A549 (cell line): Measurements from ENCODE around the gene APBB2.

Experiments
- POLR2A ChIP-seq: IDR thresholded peaks from 2 replicates; pipeline ENCODE4 v1.6.1; 2012; ENCODE audit warnings: mild to moderate bottlenecking, low read length
- TF ChIP-seq, protein P1 (sequence below): IDR thresholded peaks from 2 replicates; pipeline ENCODE4 v1.6.1; 2012
- TF ChIP-seq, protein P2 (sequence below): fragments of >200 bp; sonication (Bioruptor Twin); formaldehyde crosslinking; IDR thresholded peaks from 3 replicates; pipeline ENCODE4 v1.5.1; 2016
- TF ChIP-seq, protein P3 (sequence below): fragments of 450-650 bp; IDR thresholded peaks from 2 replicates; pipeline ENCODE4 v1.6.1; 2014; ENCODE audit warnings: antibody characterized with exemption

DNA sequence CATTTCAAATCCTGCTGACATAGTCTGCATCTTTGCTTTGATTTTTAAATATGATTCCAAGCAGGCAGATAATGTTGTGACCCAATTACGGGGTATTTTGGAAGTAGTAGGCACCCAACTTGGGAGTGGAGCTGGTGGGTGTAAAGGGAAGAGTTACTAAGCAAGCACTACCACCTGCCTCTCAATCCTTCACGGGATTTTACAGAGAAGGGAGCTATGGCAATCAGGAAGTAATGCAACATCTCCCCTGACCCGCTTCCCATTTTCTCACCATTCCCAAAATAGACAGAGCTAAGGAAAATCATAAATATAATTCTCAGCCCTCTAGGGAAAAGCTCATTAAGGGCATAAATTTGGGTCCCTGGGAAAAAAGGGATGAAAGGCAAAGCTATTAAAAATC, 9.2 kb downstream of the APBB2 start:
- no peak for TF ChIP-seq POLR2A
- TF ChIP-seq, protein P1, sequence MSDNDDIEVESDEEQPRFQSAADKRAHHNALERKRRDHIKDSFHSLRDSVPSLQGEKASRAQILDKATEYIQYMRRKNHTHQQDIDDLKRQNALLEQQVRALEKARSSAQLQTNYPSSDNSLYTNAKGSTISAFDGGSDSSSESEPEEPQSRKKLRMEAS, result no peak
- TF ChIP-seq, protein P2, sequence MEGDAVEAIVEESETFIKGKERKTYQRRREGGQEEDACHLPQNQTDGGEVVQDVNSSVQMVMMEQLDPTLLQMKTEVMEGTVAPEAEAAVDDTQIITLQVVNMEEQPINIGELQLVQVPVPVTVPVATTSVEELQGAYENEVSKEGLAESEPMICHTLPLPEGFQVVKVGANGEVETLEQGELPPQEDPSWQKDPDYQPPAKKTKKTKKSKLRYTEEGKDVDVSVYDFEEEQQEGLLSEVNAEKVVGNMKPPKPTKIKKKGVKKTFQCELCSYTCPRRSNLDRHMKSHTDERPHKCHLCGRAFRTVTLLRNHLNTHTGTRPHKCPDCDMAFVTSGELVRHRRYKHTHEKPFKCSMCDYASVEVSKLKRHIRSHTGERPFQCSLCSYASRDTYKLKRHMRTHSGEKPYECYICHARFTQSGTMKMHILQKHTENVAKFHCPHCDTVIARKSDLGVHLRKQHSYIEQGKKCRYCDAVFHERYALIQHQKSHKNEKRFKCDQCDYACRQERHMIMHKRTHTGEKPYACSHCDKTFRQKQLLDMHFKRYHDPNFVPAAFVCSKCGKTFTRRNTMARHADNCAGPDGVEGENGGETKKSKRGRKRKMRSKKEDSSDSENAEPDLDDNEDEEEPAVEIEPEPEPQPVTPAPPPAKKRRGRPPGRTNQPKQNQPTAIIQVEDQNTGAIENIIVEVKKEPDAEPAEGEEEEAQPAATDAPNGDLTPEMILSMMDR, result no peak
- TF ChIP-seq, protein P3, sequence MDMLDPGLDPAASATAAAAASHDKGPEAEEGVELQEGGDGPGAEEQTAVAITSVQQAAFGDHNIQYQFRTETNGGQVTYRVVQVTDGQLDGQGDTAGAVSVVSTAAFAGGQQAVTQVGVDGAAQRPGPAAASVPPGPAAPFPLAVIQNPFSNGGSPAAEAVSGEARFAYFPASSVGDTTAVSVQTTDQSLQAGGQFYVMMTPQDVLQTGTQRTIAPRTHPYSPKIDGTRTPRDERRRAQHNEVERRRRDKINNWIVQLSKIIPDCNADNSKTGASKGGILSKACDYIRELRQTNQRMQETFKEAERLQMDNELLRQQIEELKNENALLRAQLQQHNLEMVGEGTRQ, result no peak
